HCT116 (cell line): ENCODE measurements around the gene IRX2. TPM values are rescaled to one million over a fixed set of nuclear protein-coding genes. Genes with fewer than 3 reads are reported as not detected.

ENCODE experiments used
- ATAC-seq: fragments of 200-7000 bp; cut with Tn5 transposase; 2 replicates; pipeline ENCODE4 v1.9.1; 2020; ENCODE audit warnings: mild to moderate bottlenecking, moderate library complexity
- BruUV-seq: library from RNA; stranded (reverse); fragments of 400-500 nt; replicated peaks from 2 replicates; lab custom pipeline; 2021; lab: Mats Ljungman, UMichigan
- CTCF ChIA-PET: fragments of 300-600 bp; sonication (Branson Sonifier 250); formaldehyde crosslinking; loops from one replicate; lab custom pipeline; 2021; ENCODE audit warnings: antibody characterized with exemption; lab: Charles Lee
- POLR2A ChIA-PET: fragments of 300-600, 350-600 bp; sonication (Branson Sonifier 250); formaldehyde crosslinking; loops from one replicate; lab custom pipeline; 2021; ENCODE audit warnings: antibody characterized with exemption; lab: Charles Lee
- RAD21 ChIA-PET, 2 experiments: fragments of 300-600 bp; sonication (Branson Sonifier 250); formaldehyde crosslinking; loops; one replicate each; lab custom pipeline; 2023; ENCODE audit warnings: low total read pairs in 2 of 2; ENCODE audit not compliant: uncharacterized antibody in 2 of 2, unreplicated experiment in 2 of 2, low non-redundant PET in 1 of 2; lab: Charles Lee
- DNase-seq: peaks from one replicate; pipeline ENCODE4 v3.0.0-alpha.2; 2010; ENCODE audit warnings: low read depth, low spot score
- H2AFZ ChIP-seq: fragments of 200-600 bp; shearing (Covaris generic), sonication (generic); 2 replicates; pipeline ENCODE4 v1.6.1; 2017; ENCODE audit warnings: low read depth, mixed run types, mixed read lengths, antibody characterized with exemption, low read length; ENCODE audit not compliant: poor library complexity, severe bottlenecking
- H3K27ac ChIP-seq: 2 replicates; pipeline ENCODE4 v1.5.1; 2012; ENCODE audit warnings: low read depth, low read length
- H3K27me3 ChIP-seq: fragments of 200-600 bp; sonication (generic); 2 replicates; pipeline ENCODE4 v1.6.1; 2016; ENCODE audit warnings: mixed run types, low read length, mixed read lengths; ENCODE audit not compliant: insufficient read depth
- H3K36me3 ChIP-seq, 2 experiments: fragments of 200-500 bp in 1 of 2; fragments of 200-600 bp in 1 of 2; sonication (Bioruptor generic) in 1 of 2; sonication (generic) in 1 of 2; 2 replicates each; pipeline versions ENCODE4 v1.5.1 to v1.6.1; 2014 to 2016; ENCODE audit warnings: low read length in 2 of 2, inconsistent platforms in 1 of 2, mixed read lengths in 1 of 2, mixed run types in 1 of 2; ENCODE audit not compliant: insufficient read depth in 2 of 2, control insufficient read depth in 1 of 2
- H3K4me1 ChIP-seq, 2 experiments: fragments of 200-600 bp in 1 of 2; sonication (generic) in 1 of 2; 2 replicates each; pipeline versions ENCODE4 v1.5.1 to v1.6.1; 2012 to 2017; ENCODE audit warnings: low read length in 2 of 2, inconsistent platforms in 1 of 2, mild to moderate bottlenecking in 1 of 2, mixed read lengths in 1 of 2, mixed run types in 1 of 2, moderate library complexity in 1 of 2; ENCODE audit not compliant: insufficient read depth in 2 of 2, control insufficient read depth in 1 of 2
- H3K4me2 ChIP-seq: fragments of 200-600 bp; sonication (generic); 2 replicates; pipeline ENCODE4 v1.6.1; 2017; ENCODE audit warnings: mixed run types, low read length, mixed read lengths
- H3K4me3 ChIP-seq, 2 experiments: fragments of 200-600 bp in 1 of 2; sonication (generic) in 1 of 2; replicated peaks in 1 of 2; 2 replicates each; pipeline ENCODE4 v1.5.1; 2011 to 2016; ENCODE audit warnings: low read length in 2 of 2, control low read depth in 1 of 2, low read depth in 1 of 2, mild to moderate bottlenecking in 1 of 2, mixed read lengths in 1 of 2, mixed run types in 1 of 2
- H3K79me2 ChIP-seq: fragments of 200-600 bp; sonication (generic); 2 replicates; pipeline ENCODE4 v1.6.1; 2017; ENCODE audit warnings: mild to moderate bottlenecking, mixed run types, low read length, moderate library complexity, mixed read lengths; ENCODE audit not compliant: insufficient read depth
- H3K9ac ChIP-seq: fragments of 200-600 bp; sonication (generic); 2 replicates; pipeline ENCODE4 v1.6.1; 2016; ENCODE audit warnings: low read length, mixed read lengths
- H3K9me2 ChIP-seq: fragments of 200-600 bp; sonication (generic), shearing (Covaris generic); 2 replicates; pipeline ENCODE4 v1.6.1; 2017; ENCODE audit warnings: mixed run types, mild to moderate bottlenecking, moderate library complexity; ENCODE audit not compliant: insufficient read depth
- H3K9me3 ChIP-seq, 2 experiments: fragments of 200-500 bp in 1 of 2; fragments of 200-600 bp in 1 of 2; sonication (Bioruptor generic) in 1 of 2; sonication (generic) in 1 of 2; 2 replicates each; pipeline ENCODE4 v1.6.1; 2014 to 2017; ENCODE audit warnings: low read length in 2 of 2, mixed read lengths in 2 of 2, inconsistent platforms in 1 of 2, low read depth in 1 of 2, mild to moderate bottlenecking in 1 of 2, mixed run types in 1 of 2, moderate library complexity in 1 of 2; ENCODE audit not compliant: control insufficient read depth in 1 of 2, insufficient read depth in 1 of 2
- H4K20me1 ChIP-seq: fragments of 200-600 bp; sonication (generic), shearing (Covaris generic); 2 replicates; pipeline ENCODE4 v1.6.1; 2017; ENCODE audit warnings: mixed run types, mild to moderate bottlenecking, moderate library complexity; ENCODE audit not compliant: insufficient read depth
- CBX3 ChIP-seq: IDR thresholded peaks from 2 replicates; pipeline ENCODE4 v1.6.1; 2012; ENCODE audit warnings: low read depth
- EGR1 ChIP-seq: IDR thresholded peaks from 2 replicates; pipeline ENCODE4 v1.6.1; 2012; ENCODE audit warnings: low read depth
- EZH2 ChIP-seq: fragments of 200-600 bp; sonication (generic); IDR thresholded peaks from 2 replicates; pipeline ENCODE4 v1.6.1; 2017; ENCODE audit warnings: antibody characterized with exemption, mixed run types
- FOSL1 ChIP-seq: IDR thresholded peaks from 2 replicates; pipeline ENCODE4 v1.6.1; 2012; ENCODE audit warnings: low read depth
- JUND ChIP-seq: IDR thresholded peaks from 2 replicates; pipeline ENCODE4 v1.6.1; 2012
- POLR2A ChIP-seq: IDR thresholded peaks from 2 replicates; pipeline ENCODE4 v1.7.0; 2011; ENCODE audit warnings: borderline replicate concordance; ENCODE audit not compliant: insufficient read depth, insufficient read length; ENCODE audit errors: extremely low read depth
- SIN3A ChIP-seq: IDR thresholded peaks from 2 replicates; pipeline ENCODE4 v1.6.1; 2012; ENCODE audit warnings: low read depth
- TCF7L2 ChIP-seq: IDR thresholded peaks from 2 replicates; pipeline ENCODE4 v1.7.0; 2011; ENCODE audit warnings: borderline replicate concordance, inconsistent platforms; ENCODE audit not compliant: insufficient read depth, insufficient read length; ENCODE audit errors: extremely low read depth
- YY1 ChIP-seq: IDR thresholded peaks from 2 replicates; pipeline ENCODE4 v1.6.1; 2011; ENCODE audit warnings: low read length, low read depth, moderate library complexity, mild to moderate bottlenecking; ENCODE audit not compliant: insufficient replicate concordance; ENCODE audit errors: extremely low read depth
- ZFX ChIP-seq: fragments of 450-650 bp; IDR thresholded peaks from 2 replicates; pipeline ENCODE4 v1.6.1; 2017
- ZNF274 ChIP-seq: fragments of 200-500 bp; sonication (Bioruptor generic); IDR thresholded peaks from 2 replicates; pipeline ENCODE4 v1.6.1; 2014; ENCODE audit warnings: mild to moderate bottlenecking, low read depth, low read length, inconsistent platforms
- intact Hi-C: fragments of 100-400 bp; cut with micrococcal nuclease; formaldehyde crosslinking; loops from 2 replicates; pipeline ENCODE4 v1.10.0; 2022
- total RNA-seq: library from RNA; stranded (reverse); gene quantifications from one replicate; pipeline ENCODE4 v1.2.1, GENCODE V29; 2021; ENCODE audit not compliant: unreplicated experiment

Gene IRX2
- total RNA-seq, 1 experiment from 2014 or later = not detected

- Histone ChIP-seq H3K79me2 (no peaks in the 10 kb centered on the region), H2AFZ (no peak overlapping the region), H3K27me3 (no peaks in the 10 kb centered on the region), H3K9me3 (peaks cover 0 to 15% of the 10 kb centered on the region in 2 experiments; a peak in 2 of 4 replicates), H3K36me3 (no peaks in the 10 kb centered on the region), H3K4me1 (no peaks in the 10 kb centered on the region), H3K9me2 (no peaks in the 10 kb centered on the region), H3K4me2 (no peak overlapping the region), H3K27ac (no peak overlapping the region), H3K4me3 (no peak overlapping the region), H4K20me1 (no peaks in the 10 kb centered on the region), H3K9ac (no peak overlapping the region)
- CTCF ChIA-PET = no interaction called here
- POLR2A ChIA-PET = no interaction called here
- TF ChIP-seq FOSL1 (no peak), SIN3A (no peak), ZNF274 (no peak), EGR1 (no peak), TCF7L2 (no peak), POLR2A (no peak), EZH2 (no peak), YY1 (no peak), ZFX (no peak), CBX3 (no peak), JUND (no peak)
- DNase-seq = no peak
- no peak for ATAC-seq
- intact Hi-C loops = no loop called here
- BruUV-seq = no TSS peak
- RAD21 ChIA-PET = no interaction called here
Measured at GRCh38 chr5:2756211-2757152, 5.0 kb upstream of the IRX2 start.
